Pancreas (tissue), 8 donors: ENCODE measurements around the gene OR6V1. TPM values are rescaled to one million over a fixed set of nuclear protein-coding genes. Genes with fewer than 3 reads are reported as not detected.

Source experiments
- polyA plus RNA-seq, 2 donors: library from polyadenylated mRNA; stranded (reverse); fragments of 200-250 nt; gene quantifications; one replicate each; pipeline ENCODE4 v1.2.3, GENCODE V29; 2013
- total RNA-seq, 6 donors: library from RNA; stranded (reverse); fragmentation: NEBNext Ultra II Directional in 4 of 6; extraction: Animal tissue kit (Norgen Biotek cat#: 25700) in 4 of 6; gene quantifications; one replicate each; pipeline versions ENCODE4 v1.2.1 to v1.2.4, GENCODE V29; 2021 to 2023
- donor health status: healthy with polysubstance abuse.
- donor health status: DM: no; HTN: no; CAD: no; lungs with moderate emphysema.
- donor health status: DM: no; HTN: no; CAD: no.
- donor health status: Bipolar disorder and iron deficiency.
- donor health status: DM: yes; HTN: yes; CAD: no.
- donor health status: DM: no; HTN: no; CAD: no.
- donor health status: DM: no; HTN: no; CAD: no.
- donor health status: DM: yes; HTN: yes; CAD: no.

OR6V1 gene
- total and polyA plus RNA-seq, 8 donors = not detected

Other genes with a start within 250 kb of the OR6V1 start
- 10 to 100 TPM; 23.8 to 34.7 (median 27.0) TPM for gene EPHB6, start 197.3 kb upstream of the OR6V1 start, total RNA-seq
- gene EPHB6, start 197.3 kb upstream of the OR6V1 start, polyA plus RNA-seq = 100 to 1,000 TPM; 117 to 165 TPM
- gene TRPV6, start 166.6 kb upstream of the OR6V1 start, total RNA-seq = 10 to 100 TPM; 36.1 to 67.4 (median 47.5) TPM
- 100 to 1,000 TPM; 239 to 308 TPM for gene TRPV6, start 166.6 kb upstream of the OR6V1 start, polyA plus RNA-seq
- gene TRPV5, start 118.6 kb upstream of the OR6V1 start, total RNA-seq = under 1 TPM in 2 of 6 donors, not detected in 4; 0.06 to 0.08 TPM
- gene TRPV5, start 118.6 kb upstream of the OR6V1 start, polyA plus RNA-seq = not detected
- gene LLCFC1, start 112.9 kb upstream of the OR6V1 start, total RNA-seq = not detected
- gene LLCFC1, start 112.9 kb upstream of the OR6V1 start, polyA plus RNA-seq = not detected
- 1 to 10 TPM in 1 of 6 donors, under 1 TPM in 2, not detected in 3; 0.28 to 3.1 (median 0.64) TPM for gene KEL, start 90.0 kb upstream of the OR6V1 start, total RNA-seq
- under 1 TPM; 0.23 to 0.31 TPM for gene KEL, start 90.0 kb upstream of the OR6V1 start, polyA plus RNA-seq
- not detected for gene OR9A2, start 25.2 kb upstream of the OR6V1 start, total RNA-seq
- gene OR9A2, start 25.2 kb upstream of the OR6V1 start, polyA plus RNA-seq = not detected
- gene PIP, start 79.7 kb downstream of the OR6V1 start, total RNA-seq = not detected
- gene PIP, start 79.7 kb downstream of the OR6V1 start, polyA plus RNA-seq = not detected
- not detected for gene TAS2R39, start 131.1 kb downstream of the OR6V1 start, total RNA-seq
- not detected for gene TAS2R39, start 131.1 kb downstream of the OR6V1 start, polyA plus RNA-seq
- gene TAS2R40, start 169.7 kb downstream of the OR6V1 start, total RNA-seq = not detected
- gene TAS2R40, start 169.7 kb downstream of the OR6V1 start, polyA plus RNA-seq = not detected
- 10 to 100 TPM; 47.7 to 89.6 (median 62.4) TPM for gene GSTK1, start 211.1 kb downstream of the OR6V1 start, total RNA-seq
- 100 to 1,000 TPM in 1 of 2 donors, 10 to 100 TPM in 1; 92.2 to 164 TPM for gene GSTK1, start 211.1 kb downstream of the OR6V1 start, polyA plus RNA-seq
- 10 to 100 TPM in 1 of 6 donors, 1 to 10 TPM in 5; 4.2 to 17.3 (median 6.2) TPM for gene TMEM139, start 232.6 kb downstream of the OR6V1 start, total RNA-seq
- gene TMEM139, start 232.6 kb downstream of the OR6V1 start, polyA plus RNA-seq = 10 to 100 TPM; 13.7 to 14.4 TPM
- gene CASP2, start 236.0 kb downstream of the OR6V1 start, total RNA-seq = 10 to 100 TPM in 3 of 6 donors, 1 to 10 TPM in 3; 7.6 to 19.7 (median 10.6) TPM
- gene CASP2, start 236.0 kb downstream of the OR6V1 start, polyA plus RNA-seq = 1 to 10 TPM; 4.2 to 6.2 TPM